Stromal cell of bone marrow (primary cell): ENCODE results near the gene DDX54.
"Not testable (repeated sequence)": the region's sequence is repeated elsewhere in the genome, so short reads cannot be mapped to it uniquely, and the experiment has no call there.

Experiments used
- DNase-seq: peaks from one replicate; pipeline ENCODE4 v3.0.0-alpha.2; 2012; ENCODE audit warnings: low read depth

DDX54 gene

GRCh38 chr12:113119980-113120669, 65.2 kb downstream of the DDX54 start:
- DNase-seq, result no peak

GRCh38 chr12:113118142-113118541, 67.1 kb downstream of the DDX54 start:
- DNase-seq, result no peak

- not testable (repeated sequence) for DNase-seq
Observed at GRCh38 chr12:113117684-113118083, 67.6 kb downstream of the DDX54 start.

GRCh38 chr12:113116875-113117274, 68.4 kb downstream of the DDX54 start:
- DNase-seq, result no peak

- no peak for DNase-seq
Observed at GRCh38 chr12:113115455-113116126, 69.7 kb downstream of the DDX54 start.

GRCh38 chr12:113114447-113115178, 70.7 kb downstream of the DDX54 start:
- DNase-seq, result no peak

- no peak for DNase-seq
Observed at GRCh38 chr12:113113397-113113796, 71.9 kb downstream of the DDX54 start.

- DNase-seq, result no peak
Observed at GRCh38 chr12:113112043-113112899, 73.0 kb downstream of the DDX54 start.

- DNase-seq, result no peak
Observed at GRCh38 chr12:113111247-113111646, 74.0 kb downstream of the DDX54 start.

- no peak for DNase-seq
Observed at GRCh38 chr12:113109872-113110599, 75.2 kb downstream of the DDX54 start.

- DNase-seq, result no peak
Observed at GRCh38 chr12:113109360-113109759, 75.9 kb downstream of the DDX54 start.

GRCh38 chr12:113108308-113108707, 77.0 kb downstream of the DDX54 start:
- DNase-seq, result no peak
